Caki2 (cell line): ENCODE data around the gene FLOT2. TPM values are rescaled to one million over a fixed set of nuclear protein-coding genes. Genes with fewer than 3 reads are reported as not detected.
"Not testable (repeated sequence)": the region's sequence is repeated elsewhere in the genome, so short reads cannot be mapped to it uniquely, and the experiment has no call there.

Experiments
- DNase-seq: peaks from one replicate; pipeline ENCODE4 v3.0.0-alpha.2; 2015; ENCODE audit warnings: low read depth
- in situ Hi-C: cut with HindIII; loops from 2 replicates; pipeline ENCODE4 v1.10.0; 2016; ENCODE audit warnings: low sequenced_read_pairs, low pct_unique_long_range_greater_than_20kb, mixed read lengths
- total RNA-seq: library from RNA; depleted of rRNA; stranded (reverse); fragments of >200 nt; shearing (Covaris generic); gene quantifications from 2 replicates; pipeline ENCODE4 v1.2.3, GENCODE V29; 2014; ENCODE audit warnings: low replicate concordance

Gene FLOT2
- total RNA-seq, 1 experiment from 2014 or later: 133 TPM

DNA sequence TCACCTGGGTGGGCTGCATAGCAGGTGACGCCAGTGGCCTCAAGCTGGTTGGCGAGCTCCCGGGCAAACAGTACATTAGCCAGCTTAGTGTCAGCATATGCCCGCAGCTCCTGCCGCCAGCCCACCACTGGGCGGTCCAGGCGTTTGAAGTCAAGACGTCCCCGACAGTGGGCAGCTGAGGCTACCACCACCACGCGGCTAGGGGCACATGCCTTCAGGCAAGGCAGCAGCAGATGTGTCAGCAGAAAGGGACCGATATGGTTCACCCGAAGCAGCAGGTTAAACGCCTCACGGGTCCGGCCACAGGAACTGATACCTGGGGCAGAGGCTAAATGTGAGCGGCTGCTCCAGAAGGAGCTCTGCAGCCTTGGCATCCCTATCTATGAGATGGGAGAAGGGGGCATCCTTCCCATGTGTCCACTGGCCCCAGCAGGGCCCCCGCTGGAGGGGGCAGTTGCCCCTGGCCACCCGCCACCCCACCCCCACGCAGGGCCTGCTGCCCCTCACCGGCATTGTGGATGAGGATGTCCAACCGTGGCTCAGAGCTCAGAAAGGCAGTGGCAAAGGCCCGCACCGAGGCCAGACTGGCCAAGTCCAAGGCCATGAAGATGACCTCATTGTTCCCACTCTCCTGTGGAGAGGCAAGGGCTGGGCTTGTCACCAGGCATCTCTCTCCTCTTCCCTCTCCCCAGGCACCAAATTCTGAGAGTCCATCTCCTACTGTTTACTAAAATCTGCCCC is 3.6 kb upstream of the FLOT2 start:
- in situ Hi-C loops: no loop called here
- no peak for DNase-seq

DNA sequence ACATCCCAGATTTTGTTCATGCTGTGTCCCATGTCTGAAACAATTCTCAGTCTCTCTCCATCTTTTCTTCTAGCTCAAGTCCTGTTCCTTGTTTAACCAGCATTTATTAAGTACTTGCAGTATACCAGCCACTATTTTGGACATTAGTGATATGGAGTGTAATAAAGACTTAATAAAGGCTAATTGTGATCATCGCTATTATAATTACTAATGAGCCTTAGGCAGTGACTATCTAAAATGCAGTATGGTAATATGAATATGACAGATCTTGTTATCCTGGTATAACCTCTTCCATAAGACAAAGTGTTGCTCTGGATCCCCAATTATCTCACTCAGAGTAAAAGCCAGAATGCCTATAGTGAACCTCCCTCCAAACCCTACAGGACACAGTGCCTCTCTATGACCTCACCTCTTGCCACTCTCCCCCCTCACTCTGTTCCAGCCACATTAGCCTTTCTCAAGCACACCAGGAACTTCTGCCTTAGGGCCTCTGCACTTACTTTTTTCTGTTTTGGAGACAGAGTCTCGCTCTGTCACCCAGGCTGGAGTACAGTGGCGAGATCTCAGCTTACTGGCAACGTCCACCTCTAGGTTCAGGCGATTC is 1.8 kb upstream of the FLOT2 start:
- DNase-seq: no peak

DNA sequence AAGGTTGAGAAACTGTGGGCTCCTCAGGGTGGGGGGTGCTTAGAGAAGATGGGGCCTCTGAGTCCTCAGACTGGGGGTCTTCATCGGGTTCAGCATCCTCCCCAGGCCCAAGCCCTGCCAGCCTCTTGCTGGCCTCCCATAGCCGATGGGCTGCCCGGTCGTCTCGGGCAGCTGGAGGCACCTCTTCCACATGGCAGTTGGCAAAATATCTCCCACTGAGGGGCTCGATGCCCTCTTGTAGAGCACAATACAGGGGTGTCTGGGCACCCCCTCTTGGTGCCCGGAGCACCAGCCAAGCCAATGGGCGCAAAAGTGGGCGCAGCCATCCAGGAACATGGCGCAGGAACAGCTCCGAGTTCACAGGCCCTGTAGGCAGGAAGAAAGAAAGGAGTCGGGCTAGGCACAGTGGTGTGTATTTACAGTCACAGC is 1.0 kb upstream of the FLOT2 start:
- no peak for DNase-seq
- in situ Hi-C loops: no loop called here

More for the DNA sequence above, 1.8 kb upstream of the FLOT2 start:
- in situ Hi-C loops: no loop called here

DNA sequence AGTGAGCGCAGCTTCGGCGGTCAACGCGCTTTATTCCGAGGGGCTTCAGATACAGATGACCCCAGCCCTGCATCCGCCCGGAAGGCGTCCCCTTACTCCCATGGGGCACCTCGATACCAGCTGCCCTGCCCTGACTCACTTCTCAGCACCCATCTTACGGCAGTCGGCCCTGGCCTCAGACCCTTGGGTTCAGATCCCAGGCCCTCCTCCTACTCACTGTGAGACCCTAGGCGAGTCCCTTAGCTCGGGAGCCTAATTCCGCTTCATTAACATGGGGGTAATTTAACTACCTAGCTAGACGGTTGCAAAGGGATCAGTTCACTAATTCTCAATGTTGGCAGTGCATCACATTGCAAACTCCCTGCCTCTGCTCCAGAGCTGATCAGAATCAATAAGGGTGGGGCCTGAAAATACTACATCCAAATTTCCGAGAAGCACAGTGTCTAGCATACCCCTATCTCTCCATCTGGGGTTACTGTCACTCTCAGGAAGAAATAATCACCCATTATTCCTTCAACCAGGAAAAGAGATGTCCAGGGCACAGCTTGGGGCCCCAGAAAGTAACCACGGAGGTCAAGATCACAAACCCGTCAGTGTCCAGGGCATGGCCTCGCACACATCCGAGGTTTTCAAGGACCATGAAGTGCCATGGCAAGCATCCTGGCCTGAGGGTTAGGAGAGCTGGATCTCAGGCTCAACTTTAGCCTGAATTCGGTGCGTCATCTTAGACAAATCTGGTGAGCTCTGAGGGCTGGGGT is 415 bp upstream of the FLOT2 start:
- in situ Hi-C loops: no loop called here
- DNase-seq: no peak

DNA sequence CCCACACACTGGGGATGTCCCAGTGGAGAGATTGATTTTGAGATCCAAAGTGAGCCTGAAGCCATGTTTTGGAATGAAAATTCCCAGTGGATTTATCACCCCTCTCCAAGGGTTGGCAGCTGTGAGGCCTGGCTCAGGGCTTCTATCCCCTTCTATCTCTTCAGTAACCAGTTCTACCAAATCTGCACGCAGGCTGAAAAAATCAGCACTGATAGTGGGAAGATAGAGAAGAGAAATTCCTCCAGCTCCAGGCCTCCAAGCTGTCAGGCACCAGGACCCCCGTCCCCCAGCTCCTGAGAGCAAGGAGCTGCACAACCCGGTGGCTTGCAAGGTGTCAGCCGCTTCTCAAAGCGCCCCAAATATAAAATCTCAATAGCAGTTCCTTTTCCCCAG is 1.0 kb downstream of the FLOT2 start:
- in situ Hi-C loops: no loop called here

DNA sequence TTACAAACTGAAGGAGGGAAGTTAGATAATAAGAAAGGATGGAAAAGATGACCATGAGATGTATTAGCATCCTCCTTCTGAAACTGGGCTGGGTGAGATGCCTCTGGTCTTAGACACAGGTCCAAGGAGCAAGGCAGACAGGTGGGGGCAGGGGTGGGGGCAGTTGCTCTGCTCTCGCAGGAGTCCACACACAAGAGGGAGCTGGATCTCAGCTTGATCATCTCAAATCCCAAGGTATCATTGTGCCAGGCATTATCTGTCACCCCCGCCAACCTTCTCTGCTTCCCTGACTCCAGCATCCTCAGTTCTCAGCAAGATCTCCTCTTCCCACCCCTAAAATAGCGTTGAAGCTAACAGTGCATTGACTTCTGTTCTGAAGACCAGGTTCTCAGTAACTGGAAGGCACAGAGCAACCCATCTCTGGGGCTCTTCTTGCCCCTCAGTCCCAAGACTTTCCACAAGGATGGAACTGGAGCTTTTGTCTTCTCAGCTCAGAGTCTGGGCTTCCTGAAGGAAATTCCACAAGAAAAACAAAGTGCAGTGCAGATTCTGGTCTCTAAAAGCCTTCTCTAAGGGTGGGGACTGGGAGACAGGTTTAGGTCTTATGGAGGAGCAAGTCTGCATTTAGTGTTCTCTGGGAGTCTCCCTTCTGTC is 1.6 kb downstream of the FLOT2 start:
- in situ Hi-C loops: no loop called here
- DNase-seq: no peak

More for the DNA sequence above, 1.0 kb downstream of the FLOT2 start:
- DNase-seq: no peak

DNA sequence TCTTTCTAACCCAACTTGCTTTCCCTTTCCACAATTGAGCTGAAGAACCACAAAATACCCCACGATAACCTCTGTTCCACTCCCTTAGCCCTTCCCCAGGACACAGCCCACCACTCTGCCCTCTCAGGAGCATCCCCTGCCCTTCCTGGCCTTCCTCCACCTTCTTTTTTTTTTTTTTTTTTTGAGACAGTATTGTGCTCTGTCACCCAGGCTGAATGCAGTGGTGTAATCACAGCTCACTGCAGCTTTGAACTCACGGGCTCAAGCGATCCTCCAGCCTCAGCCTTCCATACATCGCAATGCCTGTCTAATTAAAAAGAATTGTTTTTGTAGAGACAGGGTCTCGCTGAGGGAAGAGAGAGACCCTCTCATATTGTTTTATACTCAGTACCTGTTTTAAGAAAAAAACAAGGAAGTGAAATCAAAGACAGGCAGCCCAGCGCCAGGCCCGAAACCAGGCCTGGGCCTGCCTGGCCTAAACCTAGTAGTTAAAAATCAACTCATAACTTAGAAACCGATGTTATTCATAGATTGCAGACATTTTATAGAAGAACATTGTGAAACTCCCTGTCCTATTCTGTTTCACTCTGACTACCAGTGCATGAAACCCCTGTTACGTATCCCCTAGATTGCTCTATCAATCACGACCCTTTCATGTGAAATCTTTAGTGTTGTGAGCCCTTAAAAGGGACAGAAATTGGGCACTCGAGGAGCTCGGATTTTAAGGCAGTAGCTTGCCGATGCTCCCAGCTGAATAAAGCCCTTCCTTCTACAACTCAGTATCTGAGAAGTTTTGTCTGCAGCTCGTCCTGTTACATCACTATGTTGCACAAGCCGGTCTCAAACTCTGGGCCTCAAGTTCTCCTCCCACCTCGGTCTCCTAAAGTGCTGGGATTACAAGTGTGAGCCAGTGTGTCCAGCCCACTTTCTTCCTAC is 4.0 kb downstream of the FLOT2 start:
- DNase-seq, in situ Hi-C loops: not testable (repeated sequence)

DNA sequence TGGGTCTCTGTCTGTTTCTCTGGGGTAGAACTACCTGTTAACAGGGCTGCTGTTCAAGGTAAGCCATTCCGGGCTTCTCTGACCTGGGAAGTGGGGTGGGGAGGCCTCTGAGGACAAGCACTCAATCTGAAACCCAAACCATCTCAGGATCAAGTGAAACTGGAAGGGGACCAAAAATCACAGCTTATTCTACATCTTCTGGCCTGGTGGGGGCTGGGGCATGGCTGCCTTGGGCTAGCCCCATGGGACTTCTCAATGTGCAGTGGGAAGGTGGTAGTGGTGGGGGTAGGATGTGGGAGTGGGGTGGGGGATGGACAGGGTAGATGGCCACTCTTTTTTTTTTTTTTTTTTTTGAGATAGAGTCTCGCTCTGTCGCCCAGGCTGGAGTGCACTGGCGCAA is 5.5 kb downstream of the FLOT2 start:
- no peak for DNase-seq
- in situ Hi-C loops: no loop called here

DNA sequence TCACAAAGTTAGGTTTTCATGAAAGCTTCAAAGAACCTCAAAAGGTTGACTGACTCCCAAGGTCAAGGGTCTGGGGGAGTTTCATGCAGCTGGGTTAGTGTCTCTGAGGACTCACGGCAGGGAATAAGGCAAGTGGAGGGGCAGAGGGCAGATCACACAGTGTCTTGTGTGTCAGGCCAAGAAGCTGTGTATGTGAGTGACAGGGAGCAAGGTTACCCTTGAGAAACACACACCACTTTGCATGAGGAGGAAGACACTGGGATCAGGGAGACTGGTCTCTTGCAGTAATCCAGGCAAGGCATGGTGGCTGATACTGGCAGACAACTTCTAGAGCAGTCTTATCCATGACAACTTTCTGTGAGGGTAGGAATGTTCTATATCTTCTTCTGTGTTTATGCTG is 6.3 kb downstream of the FLOT2 start:
- no peak for DNase-seq
- in situ Hi-C loops: no loop called here

DNA sequence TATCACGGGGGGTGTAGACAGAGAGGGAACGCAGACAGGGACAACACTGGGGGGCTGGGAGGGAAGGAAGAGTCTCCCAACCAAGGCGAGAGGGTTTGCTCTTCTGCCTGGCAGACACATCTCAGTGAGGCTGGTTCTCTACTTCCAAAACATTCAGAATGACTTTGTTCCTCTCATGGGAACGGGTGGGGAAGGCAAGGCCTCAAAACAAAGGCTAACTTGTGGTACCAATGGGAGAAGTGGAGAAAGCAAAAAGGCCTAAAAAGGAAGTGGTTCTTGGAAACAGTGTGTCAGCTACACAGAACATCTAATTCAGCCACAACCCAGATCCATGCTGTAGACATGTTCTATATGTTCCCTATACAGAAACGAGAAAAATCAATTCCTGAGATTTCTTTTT is 7.5 kb downstream of the FLOT2 start:
- in situ Hi-C loops: no loop called here
- DNase-seq: no peak

DNA sequence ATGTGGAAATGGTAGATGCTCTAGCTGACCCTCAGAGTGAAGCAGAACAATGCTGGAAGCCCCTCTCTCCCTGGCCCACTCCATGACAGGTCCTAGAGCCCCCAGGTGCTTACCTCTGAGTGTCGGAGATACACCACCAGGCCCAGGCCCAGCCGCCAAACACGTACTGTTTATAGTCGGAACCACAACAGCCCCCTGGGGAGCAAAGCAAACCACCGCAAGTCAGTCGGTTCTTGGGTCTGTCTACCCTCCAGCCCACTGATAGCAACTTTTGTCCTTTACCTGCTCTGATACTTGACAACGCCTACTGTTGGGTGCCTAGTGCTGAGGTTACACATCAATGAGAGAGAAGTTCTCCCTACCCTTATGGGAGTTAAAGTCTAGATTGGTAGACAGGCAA is 8.7 kb downstream of the FLOT2 start:
- in situ Hi-C loops: no loop called here
- DNase-seq: no peak

DNA sequence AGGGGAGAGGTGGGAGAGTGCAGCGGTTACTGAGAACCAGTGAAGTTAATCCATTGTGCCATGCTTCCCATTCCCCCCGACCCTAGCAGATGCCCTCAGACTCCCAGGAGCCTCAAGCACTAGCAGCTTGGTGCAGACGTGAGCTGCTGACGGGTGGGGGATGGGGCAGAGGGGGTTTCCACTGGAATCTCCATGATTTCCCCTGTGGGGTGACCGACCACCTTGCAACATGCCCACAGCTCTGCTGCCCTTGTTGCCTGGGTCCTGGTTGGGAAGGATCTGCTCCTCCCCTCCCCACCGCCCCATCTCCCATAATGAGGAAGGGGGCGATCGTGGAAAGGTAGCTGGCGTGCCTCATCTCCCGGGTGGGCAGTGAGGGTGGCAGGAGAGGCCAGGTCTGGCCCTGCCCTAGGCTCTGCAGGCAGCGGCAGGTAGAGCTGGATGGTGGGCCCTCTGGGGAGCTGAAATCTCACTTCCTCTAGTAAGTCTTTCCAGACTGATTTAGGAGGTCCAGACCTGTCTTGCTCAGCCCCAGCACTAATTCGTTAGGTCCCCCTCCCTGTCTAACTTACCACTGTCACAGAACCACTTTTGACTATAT is 9.6 kb downstream of the FLOT2 start:
- DNase-seq: no peak
- in situ Hi-C loops: no loop called here

DNA sequence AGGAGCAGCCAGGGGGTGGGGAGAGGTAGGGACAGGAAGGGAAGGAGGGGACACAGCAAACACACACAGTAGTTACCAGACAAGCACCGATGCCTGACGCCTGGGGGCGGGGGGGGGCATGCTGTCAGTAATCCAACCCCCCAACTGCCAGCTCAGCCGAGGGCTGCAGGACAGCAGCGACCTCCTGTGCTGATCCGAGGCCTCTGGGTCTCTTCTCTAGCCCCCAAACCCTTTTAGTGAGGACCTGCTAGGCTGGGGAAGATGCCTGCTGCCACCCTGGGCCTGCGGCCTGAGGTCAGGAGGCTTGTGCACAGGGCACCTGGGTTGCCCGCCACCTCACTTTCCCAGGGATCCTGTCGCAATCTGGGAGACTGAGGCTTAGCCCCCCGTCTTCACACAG is 11.6 kb downstream of the FLOT2 start:
- no peak for DNase-seq

DNA sequence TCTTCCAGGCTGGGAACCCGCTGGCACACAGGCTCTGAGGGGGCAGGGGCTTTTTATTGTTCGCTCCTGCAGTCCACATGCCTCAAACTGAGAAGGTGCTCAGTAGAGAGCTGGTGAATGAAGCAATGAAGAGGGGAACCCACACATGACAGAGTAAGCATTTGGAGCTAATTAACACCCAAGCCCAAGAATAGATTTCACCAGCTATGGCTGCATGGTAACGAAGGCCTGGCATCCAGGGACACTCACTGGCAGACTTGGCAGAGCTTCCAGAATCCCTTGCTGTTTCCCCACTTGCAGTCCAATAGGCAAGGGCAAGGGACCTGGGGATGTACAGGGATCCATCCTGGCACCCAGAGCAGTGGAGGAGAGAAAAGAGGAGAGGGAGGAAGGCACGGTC is 12.2 kb downstream of the FLOT2 start:
- in situ Hi-C loops: no loop called here

More for the DNA sequence above, 11.6 kb downstream of the FLOT2 start:
- in situ Hi-C loops: no loop called here

DNA sequence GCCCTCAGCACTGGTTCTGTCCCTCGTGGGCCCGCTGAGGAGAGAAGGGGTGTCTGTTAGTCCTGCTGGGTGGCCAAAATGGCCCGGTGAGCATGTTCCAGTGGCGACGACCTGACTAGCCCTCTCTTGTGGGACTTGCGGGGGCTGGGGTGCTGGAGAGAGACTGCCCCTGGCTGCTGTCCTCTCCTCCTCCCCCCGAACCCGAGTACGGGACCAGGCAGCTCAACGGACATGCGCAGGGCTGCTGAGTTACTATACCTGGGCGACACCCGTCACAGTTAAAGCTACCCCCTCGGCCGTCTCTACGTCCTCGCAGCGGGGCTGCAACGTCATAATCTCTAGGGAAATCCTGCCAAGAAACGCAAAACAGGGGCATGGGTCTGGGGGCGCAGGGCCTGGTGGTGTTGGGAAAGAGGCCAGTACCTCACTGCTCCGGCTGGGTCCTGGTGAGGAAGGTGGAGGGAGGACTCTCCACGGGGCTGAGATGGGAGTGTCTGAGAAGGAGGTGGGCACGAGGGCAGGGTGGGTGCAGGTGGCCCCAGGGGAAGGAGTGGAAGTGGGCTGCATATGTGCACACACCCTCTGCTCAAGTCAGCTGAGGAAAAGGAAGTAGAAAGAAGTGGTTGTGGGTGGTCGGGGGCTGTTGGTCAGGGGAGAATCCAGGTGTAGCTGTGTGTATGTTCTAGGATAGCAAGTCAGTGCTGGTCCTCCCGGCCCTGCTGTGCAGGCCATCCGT is 13.4 kb downstream of the FLOT2 start:
- in situ Hi-C loops: no loop called here

More for the DNA sequence above, 12.2 kb downstream of the FLOT2 start:
- DNase-seq: no peak

DNA sequence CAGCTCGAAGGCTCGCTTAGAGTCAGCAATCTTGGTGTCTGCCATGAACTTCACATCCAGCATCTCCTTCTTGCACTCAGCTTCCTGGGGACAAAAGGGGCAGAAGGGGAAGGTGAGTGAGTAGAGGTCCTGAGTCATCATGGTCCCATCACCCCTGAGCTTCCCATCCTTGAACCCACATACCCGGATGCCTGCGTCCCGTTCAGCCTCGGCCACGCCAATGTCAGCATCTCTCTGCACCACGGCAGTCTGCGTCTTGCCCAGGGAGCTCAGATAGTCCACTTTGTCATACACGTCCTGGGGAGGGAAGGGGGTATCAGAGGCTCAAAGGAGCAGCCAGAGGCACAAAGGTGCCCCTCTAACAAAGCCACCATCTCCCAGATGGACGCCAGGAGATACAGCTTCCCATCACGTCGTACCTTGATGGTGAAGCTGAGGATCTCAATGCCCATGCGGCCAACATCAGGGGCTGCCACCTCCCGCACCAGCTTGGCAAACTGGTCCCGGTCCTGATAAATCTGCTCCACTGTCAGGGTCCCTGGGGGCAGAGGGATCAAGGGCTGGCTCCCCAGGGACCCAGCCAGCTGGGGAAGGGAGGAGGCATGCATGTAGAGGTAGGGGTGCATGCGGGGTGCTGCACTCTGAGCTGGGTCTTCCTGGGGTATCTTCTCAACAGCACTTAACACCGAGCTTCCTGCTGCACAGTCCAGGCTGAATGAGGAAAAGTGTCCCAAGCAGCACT is 15.2 kb downstream of the FLOT2 start:
- DNase-seq: no peak
- in situ Hi-C loops: no loop called here

More for the DNA sequence above, 13.4 kb downstream of the FLOT2 start:
- DNase-seq: no peak
